ENCODE data around the gene ADGRV1. TPM values are rescaled to one million over a fixed set of nuclear protein-coding genes. Genes with fewer than 3 reads are reported as not detected.

The ADGRV1 gene
- total RNA-seq, 1 experiment from 2014 or later, result 64.8 TPM

DNA sequence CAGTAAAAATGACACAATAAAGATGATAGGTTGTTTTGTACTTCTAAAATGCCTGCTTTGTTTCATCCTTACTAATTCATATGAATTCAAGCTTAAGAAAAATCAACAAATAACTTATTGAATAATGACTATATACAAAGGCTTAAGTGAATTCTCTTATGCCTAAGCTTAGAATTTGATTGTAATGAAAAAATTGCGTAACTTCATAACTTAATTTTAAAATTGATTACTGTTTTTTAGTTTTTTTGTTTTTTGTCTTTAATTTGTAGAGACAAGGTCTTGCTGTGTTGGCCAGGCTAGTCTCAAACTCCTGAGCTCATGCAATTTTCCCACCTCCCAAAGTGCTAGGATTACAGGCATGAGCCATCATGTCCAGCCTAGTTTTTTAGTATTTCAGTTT, 432.6 kb downstream of the ADGRV1 start:
- peaks cover 6% of the 10 kb centered on the region for H3K9me3 ChIP-seq (ENCODE audit: control insufficient read depth, low read depth, low read length)
- no peak overlapping the region for H3K4me3 Mint-ChIP-seq
- no peak overlapping the region for H2AK5ac ChIP-seq (ENCODE audit: insufficient read length, low read length)
- no peak overlapping the region for H3K14ac ChIP-seq (ENCODE audit: insufficient read depth, low read length)
- H3K9ac ChIP-seq (ENCODE audit: extremely low read depth, insufficient read length, low read length), result no peak overlapping the region
- H2BK20ac ChIP-seq (ENCODE audit: low read depth, low read length, poor library complexity, severe bottlenecking), result no peak overlapping the region
- H3K4me2 ChIP-seq (ENCODE audit: insufficient read depth, insufficient read length, low read length), result no peak overlapping the region
- H3K9me3 Mint-ChIP-seq, result peaks cover 16 to 20% of the 10 kb centered on the region in 2 experiments; a peak in 4 of 5 replicates
- no peak overlapping the region for H3K56ac ChIP-seq (ENCODE audit: insufficient read length, low read depth, low read length)
- H4K5ac ChIP-seq (ENCODE audit: insufficient read length, low read depth, low read length), result no peak overlapping the region
- no peaks in the 10 kb centered on the region for H3K27me3 ChIP-seq (ENCODE audit: insufficient read depth, low read length)
- no peak overlapping the region for H4K8ac ChIP-seq (replicated peaks; ENCODE audit: insufficient read length, low read depth, low read length)
- WGBS (ENCODE audit: extremely low coverage, insufficient read length, low lambda C conversion rate), result no CpG with 5 or more reads among the region's 1 CpG
- peaks cover 5 to 9% of the 10 kb centered on the region in 2 experiments for H3K4me1 Mint-ChIP-seq
- H4K20me1 ChIP-seq (ENCODE audit: control insufficient read depth, insufficient read depth, insufficient read length), result no peaks in the 10 kb centered on the region
- peaks cover 30 to 41% (median 41%) of the 10 kb centered on the region in 3 experiments for H3K36me3 Mint-ChIP-seq (ENCODE audit: insufficient read depth in 1 of 3, low read depth in 3 of 3)
- no peaks in the 10 kb centered on the region for H3K27me3 Mint-ChIP-seq (ENCODE audit: low read depth)
- H3K23ac ChIP-seq (ENCODE audit: insufficient read length, low read depth, low read length), result no peak overlapping the region
- no peaks in the 10 kb centered on the region for H3K23me2 ChIP-seq (ENCODE audit: insufficient read length, low read depth, low read length, poor library complexity, severe bottlenecking)
- DNase-seq, result no peak
- no peak overlapping the region for H2AFZ ChIP-seq (ENCODE audit: low read length)
- no peak overlapping the region for H2BK12ac ChIP-seq (ENCODE audit: insufficient read length, low read depth, low read length)
- H3K79me2 ChIP-seq (ENCODE audit: insufficient read depth, low read length), result no peaks in the 10 kb centered on the region
- no peak overlapping the region for H3K27ac Mint-ChIP-seq
- H3K79me1 ChIP-seq (ENCODE audit: insufficient read depth, low read depth, low read length, poor library complexity, severe bottlenecking), result no peaks in the 10 kb centered on the region
- no peak overlapping the region for H3K4ac ChIP-seq (ENCODE audit: low read depth, low read length)
- H2BK15ac ChIP-seq (ENCODE audit: low read depth, low read length), result no peak overlapping the region
- TF ChIP-seq, protein P1, sequence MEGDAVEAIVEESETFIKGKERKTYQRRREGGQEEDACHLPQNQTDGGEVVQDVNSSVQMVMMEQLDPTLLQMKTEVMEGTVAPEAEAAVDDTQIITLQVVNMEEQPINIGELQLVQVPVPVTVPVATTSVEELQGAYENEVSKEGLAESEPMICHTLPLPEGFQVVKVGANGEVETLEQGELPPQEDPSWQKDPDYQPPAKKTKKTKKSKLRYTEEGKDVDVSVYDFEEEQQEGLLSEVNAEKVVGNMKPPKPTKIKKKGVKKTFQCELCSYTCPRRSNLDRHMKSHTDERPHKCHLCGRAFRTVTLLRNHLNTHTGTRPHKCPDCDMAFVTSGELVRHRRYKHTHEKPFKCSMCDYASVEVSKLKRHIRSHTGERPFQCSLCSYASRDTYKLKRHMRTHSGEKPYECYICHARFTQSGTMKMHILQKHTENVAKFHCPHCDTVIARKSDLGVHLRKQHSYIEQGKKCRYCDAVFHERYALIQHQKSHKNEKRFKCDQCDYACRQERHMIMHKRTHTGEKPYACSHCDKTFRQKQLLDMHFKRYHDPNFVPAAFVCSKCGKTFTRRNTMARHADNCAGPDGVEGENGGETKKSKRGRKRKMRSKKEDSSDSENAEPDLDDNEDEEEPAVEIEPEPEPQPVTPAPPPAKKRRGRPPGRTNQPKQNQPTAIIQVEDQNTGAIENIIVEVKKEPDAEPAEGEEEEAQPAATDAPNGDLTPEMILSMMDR (conservative IDR thresholded peaks at IDR 0.05), result no peak
- H3T11ph ChIP-seq (ENCODE audit: low read length), result no peak overlapping the region
- H4K91ac ChIP-seq (ENCODE audit: insufficient read length, low read depth, low read length), result no peak overlapping the region
- no peak overlapping the region for H2BK120ac ChIP-seq (ENCODE audit: low read depth, low read length, poor library complexity, severe bottlenecking)
- H3K27ac ChIP-seq (ENCODE audit: insufficient read length, low read depth, low read length), result no peak overlapping the region
- no peak overlapping the region for H2BK5ac ChIP-seq (ENCODE audit: insufficient read length, low read length)
- H3K4me1 ChIP-seq (ENCODE audit: insufficient read depth, low read length), result 0 out of 2 replicates have a peak, but pooled peaks cover 2% of the 10 kb centered on the region
- no peak overlapping the region for H3K18ac ChIP-seq (ENCODE audit: insufficient read length, low read depth, low read length)

Measured in H9 (cell line).